Measurements from ENCODE around the gene BCL7B. TPM values are rescaled to one million over a fixed set of nuclear protein-coding genes. Genes with fewer than 3 reads are reported as not detected.
"Not testable (repeated sequence)": the region's sequence is repeated elsewhere in the genome, so short reads cannot be mapped to it uniquely, and the experiment has no call there.

Gene BCL7B
- total RNA-seq, 2 donors from 2014 or later, result 64.7 to 71.6 TPM

GRCh38 chr7:73538510-73538909, 19.0 kb downstream of the BCL7B start:
- H3K27ac Mint-ChIP-seq, result not testable (repeated sequence)

DNA sequence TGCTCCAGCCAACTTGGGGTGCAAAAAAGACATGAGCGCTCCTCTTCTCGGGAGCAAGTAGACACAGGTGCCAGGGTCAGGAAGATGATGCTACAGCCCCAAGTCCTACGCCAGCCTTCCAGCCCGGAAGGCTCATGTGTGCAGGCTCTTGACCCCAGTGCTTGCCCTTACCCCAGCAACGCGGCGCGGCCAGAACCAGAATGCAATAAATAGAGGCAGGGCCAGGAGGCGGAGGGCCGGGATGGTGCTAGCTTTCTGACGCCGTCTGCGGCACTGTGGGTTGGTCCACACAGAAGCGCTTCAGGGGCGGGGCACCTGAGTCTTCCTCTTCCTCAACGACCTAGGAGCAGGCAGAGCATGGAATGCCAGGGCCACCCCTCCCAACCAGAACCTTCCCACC, 20.4 kb downstream of the BCL7B start:
- H3K36me3 Mint-ChIP-seq (ENCODE audit: insufficient read depth in 2 of 2), result peaks cover 6 to 17% of the 10 kb centered on the region in 2 donors
- H3K27me3 Mint-ChIP-seq (ENCODE audit: low read depth), result no peaks in the 10 kb centered on the region
- H3K27ac Mint-ChIP-seq, result no peak overlapping the region
- no peak overlapping the region for H3K4me3 Mint-ChIP-seq
- no peak for DNase-seq
- no peaks in the 10 kb centered on the region for H3K9me3 Mint-ChIP-seq
- no peaks in the 10 kb centered on the region for H3K4me1 Mint-ChIP-seq (ENCODE audit: low read depth)
- ATAC-seq (replicated peaks in 1 of 2), result no peak

More at GRCh38 chr7:73538510-73538909, 19.0 kb downstream of the BCL7B start:
- H3K4me3 Mint-ChIP-seq; ATAC-seq (replicated peaks in 1 of 2); H3K27me3 Mint-ChIP-seq (ENCODE audit: low read depth); DNase-seq; H3K4me1 Mint-ChIP-seq (ENCODE audit: low read depth); H3K9me3 Mint-ChIP-seq: not testable (repeated sequence)
- peaks cover 6 to 17% of the 10 kb centered on the region in 2 donors for H3K36me3 Mint-ChIP-seq (ENCODE audit: insufficient read depth in 2 of 2)

DNA sequence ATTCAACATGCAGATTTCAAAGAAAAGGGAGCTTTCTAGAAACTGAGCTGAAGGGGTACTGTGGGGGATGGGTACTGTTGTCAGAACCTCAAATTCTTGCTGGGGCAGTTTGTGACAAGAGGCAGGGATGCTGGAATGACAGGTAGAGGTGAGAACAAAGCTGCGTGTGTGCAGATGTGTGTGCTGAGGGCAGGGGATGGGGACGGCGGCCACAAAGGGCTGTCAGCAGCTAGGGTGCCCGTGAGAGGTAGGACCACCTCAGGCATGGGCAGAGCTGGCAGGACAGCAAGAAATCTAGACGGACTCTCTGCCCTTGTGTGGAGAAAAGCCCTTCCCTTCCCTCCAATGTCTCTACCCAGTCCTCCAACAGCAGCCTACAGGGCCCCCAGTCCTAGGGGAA, 21.0 kb downstream of the BCL7B start:
- Mint-ChIP-seq H3K27ac (no peak overlapping the region), H3K9me3 (no peaks in the 10 kb centered on the region)

GRCh38 chr7:73535918-73536317, 21.6 kb downstream of the BCL7B start:
- not testable (repeated sequence) for DNase-seq; H3K27ac Mint-ChIP-seq; H3K9me3 Mint-ChIP-seq; H3K4me1 Mint-ChIP-seq (ENCODE audit: low read depth); H3K4me3 Mint-ChIP-seq; H3K27me3 Mint-ChIP-seq (ENCODE audit: low read depth); ATAC-seq (replicated peaks in 1 of 2)
- peaks cover 5 to 12% of the 10 kb centered on the region in 2 donors for H3K36me3 Mint-ChIP-seq (ENCODE audit: insufficient read depth in 2 of 2)

More for the DNA sequence above, 21.0 kb downstream of the BCL7B start:
- no peak overlapping the region for H3K4me3 Mint-ChIP-seq
- no peaks in the 10 kb centered on the region for H3K4me1 Mint-ChIP-seq (ENCODE audit: low read depth)
- H3K27me3 Mint-ChIP-seq (ENCODE audit: low read depth), result no peaks in the 10 kb centered on the region
- peaks cover 6 to 15% of the 10 kb centered on the region in 2 donors for H3K36me3 Mint-ChIP-seq (ENCODE audit: insufficient read depth in 2 of 2)
- no peak for DNase-seq
- ATAC-seq (replicated peaks in 1 of 2), result no peak

- H3K4me3 Mint-ChIP-seq, result no peak overlapping the region
- H3K27me3 Mint-ChIP-seq (ENCODE audit: low read depth), result no peaks in the 10 kb centered on the region
- H3K36me3 Mint-ChIP-seq (ENCODE audit: insufficient read depth in 2 of 2), result peaks cover 2 to 11% of the 10 kb centered on the region in 2 donors
- no peak overlapping the region for H3K27ac Mint-ChIP-seq
- no peak for DNase-seq
- H3K9me3 Mint-ChIP-seq, result no peaks in the 10 kb centered on the region
- peaks cover under 1% of the 10 kb centered on the region for H3K4me1 Mint-ChIP-seq (ENCODE audit: low read depth)
- ATAC-seq (replicated peaks in 1 of 2), result no peak
Observed at GRCh38 chr7:73533742-73534141, 23.7 kb downstream of the BCL7B start.

GRCh38 chr7:73532224-73532623, 25.3 kb downstream of the BCL7B start:
- H3K4me3 Mint-ChIP-seq, result no peak overlapping the region
- H3K9me3 Mint-ChIP-seq, result no peaks in the 10 kb centered on the region
- ATAC-seq (replicated peaks in 1 of 2), result no peak
- no peak overlapping the region for H3K27ac Mint-ChIP-seq
- peaks cover 2 to 4% of the 10 kb centered on the region in 2 donors for H3K36me3 Mint-ChIP-seq (ENCODE audit: insufficient read depth in 2 of 2)
- H3K4me1 Mint-ChIP-seq (ENCODE audit: low read depth), result peaks cover 15% of the 10 kb centered on the region
- no peaks in the 10 kb centered on the region for H3K27me3 Mint-ChIP-seq (ENCODE audit: low read depth)
- no peak for DNase-seq

GRCh38 chr7:73530800-73531199, 26.7 kb downstream of the BCL7B start:
- Mint-ChIP-seq H3K36me3 (ENCODE audit: insufficient read depth in 2 of 2) (no peaks in the 10 kb centered on the region), H3K9me3 (no peaks in the 10 kb centered on the region)

DNA sequence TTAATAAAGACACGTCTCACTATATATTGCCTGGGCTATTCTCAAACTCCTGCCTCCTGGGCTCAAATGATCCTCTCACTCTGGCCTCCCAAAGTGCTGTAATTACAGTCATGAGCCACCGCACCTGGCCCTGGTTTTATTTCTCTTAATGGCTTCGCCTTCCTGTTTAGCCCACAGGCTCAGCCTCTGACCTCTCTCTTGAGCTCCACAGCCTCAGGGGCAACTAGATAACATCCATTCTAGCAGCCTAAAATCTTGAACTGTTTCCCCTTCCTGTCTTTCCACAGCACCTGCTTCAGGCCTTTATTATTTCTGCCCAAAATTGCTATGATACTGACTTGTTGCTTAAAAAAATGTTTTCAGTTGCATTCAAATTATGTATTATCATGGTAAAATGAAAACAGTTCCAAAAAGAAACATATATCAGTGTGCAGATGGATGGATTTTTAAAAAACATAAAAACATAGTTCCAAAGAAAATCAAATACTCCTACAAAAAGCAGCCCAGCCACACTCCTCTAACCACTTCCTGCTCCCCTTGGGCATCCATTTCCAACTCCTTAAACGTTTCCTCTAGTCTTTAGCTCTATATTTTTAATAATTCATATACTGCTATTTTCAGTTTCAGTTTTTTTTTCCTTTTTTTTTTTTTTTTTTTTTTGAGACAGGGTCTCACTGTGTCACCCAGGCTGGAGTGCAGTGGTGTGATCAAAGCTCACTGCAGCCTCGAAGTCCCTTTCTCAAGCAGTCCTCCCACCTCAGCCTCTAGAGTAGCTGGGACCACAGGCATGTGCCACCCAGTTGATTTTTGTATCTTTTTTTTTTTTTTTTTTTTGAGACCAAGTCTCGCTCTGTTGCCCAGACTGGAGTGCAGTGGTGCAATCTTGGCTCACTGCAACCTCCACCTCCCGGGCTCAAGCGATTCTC, 30.3 kb downstream of the BCL7B start:
- DNase-seq (no peak), ATAC-seq (replicated peaks in 1 of 2) (no peak)
- Mint-ChIP-seq H3K36me3 (ENCODE audit: insufficient read depth in 2 of 2) (peaks cover 0 to 1% of the 10 kb centered on the region in 2 donors), H3K4me1 (ENCODE audit: low read depth) (peaks cover 44% of the 10 kb centered on the region), H3K27me3 (ENCODE audit: low read depth) (no peaks in the 10 kb centered on the region), H3K9me3 (no peaks in the 10 kb centered on the region), H3K4me3 (peak overlapping the region; percentile 52 to 81), H3K27ac (peak overlapping the region; percentile 98)

More at GRCh38 chr7:73530800-73531199, 26.7 kb downstream of the BCL7B start:
- Mint-ChIP-seq H3K4me1 (ENCODE audit: low read depth) (peaks cover 22% of the 10 kb centered on the region), H3K27ac (no peak overlapping the region), H3K27me3 (ENCODE audit: low read depth) (no peaks in the 10 kb centered on the region), H3K4me3 (no peak overlapping the region)
- DNase-seq (no peak), ATAC-seq (replicated peaks in 1 of 2) (no peak)

DNA sequence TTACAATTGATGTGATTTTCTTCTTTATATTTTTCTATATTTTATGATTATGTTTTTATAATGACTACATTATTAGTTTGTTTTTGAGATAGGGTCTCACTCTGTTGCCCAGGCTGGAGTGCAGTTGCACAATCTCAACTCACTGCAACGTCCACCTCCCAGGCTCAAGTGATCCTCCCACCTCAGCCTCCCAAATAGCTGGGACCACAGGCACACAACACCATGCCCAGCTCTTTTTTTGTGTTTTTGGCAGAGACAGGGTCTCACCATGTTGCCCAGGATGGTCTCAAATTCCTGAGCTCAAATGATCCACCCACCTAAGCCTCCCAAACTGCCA, 31.4 kb downstream of the BCL7B start:
- peak overlapping the region in 1 of 2 donors; percentile 82 for H3K4me3 Mint-ChIP-seq
- ATAC-seq (replicated peaks in 1 of 2); DNase-seq; H3K36me3 Mint-ChIP-seq (ENCODE audit: insufficient read depth in 2 of 2); H3K9me3 Mint-ChIP-seq; H3K27ac Mint-ChIP-seq; H3K27me3 Mint-ChIP-seq (ENCODE audit: low read depth): not testable (repeated sequence)
- peaks cover 44% of the 10 kb centered on the region for H3K4me1 Mint-ChIP-seq (ENCODE audit: low read depth)

GRCh38 chr7:73522105-73522872, 35.2 kb downstream of the BCL7B start, which contains the start of gene BAZ1B:
Gene BAZ1B (minus strand): TSS chr7:73522293. CDS start chr7:73521933, 360 bp downstream.
- Mint-ChIP-seq H3K4me1 (ENCODE audit: low read depth) (peaks cover 63% of the 10 kb centered on the region), H3K36me3 (ENCODE audit: insufficient read depth in 2 of 2) (peaks cover 13 to 28% of the 10 kb centered on the region in 2 donors)
- DNase-seq, result peak; percentile 97

GRCh38 chr7:73521636-73522104, 35.8 kb downstream of the BCL7B start:
- peak overlapping the region; percentile 65 to 91 for H3K4me3 Mint-ChIP-seq
- ATAC-seq (replicated peaks in 1 of 2), result peak; percentile 57 to 63
- peaks cover 16 to 32% of the 10 kb centered on the region in 2 donors for H3K36me3 Mint-ChIP-seq (ENCODE audit: insufficient read depth in 2 of 2)
- H3K9me3 Mint-ChIP-seq, result no peaks in the 10 kb centered on the region
- peak in 1 of 2 donors; percentile 67 for DNase-seq
- H3K27me3 Mint-ChIP-seq (ENCODE audit: low read depth), result no peaks in the 10 kb centered on the region
- peaks cover 60% of the 10 kb centered on the region for H3K4me1 Mint-ChIP-seq (ENCODE audit: low read depth)
- no peak overlapping the region for H3K27ac Mint-ChIP-seq

More at GRCh38 chr7:73522105-73522872, 35.2 kb downstream of the BCL7B start, which contains the start of gene BAZ1B:
- Mint-ChIP-seq H3K27ac (peak within 1 kb of the TSS; percentile 93), H3K27me3 (ENCODE audit: low read depth) (no peaks in the 10 kb centered on the region), H3K9me3 (no peaks in the 10 kb centered on the region), H3K4me3 (peak within 1 kb of the TSS; percentile 89 to 91)
- peak; percentile 93 to 94 for ATAC-seq (replicated peaks in 1 of 2)

GRCh38 chr7:73520673-73521635, 36.5 kb downstream of the BCL7B start:
- no peak for DNase-seq
- Mint-ChIP-seq H3K27ac (peak overlapping the region; percentile 93), H3K4me1 (ENCODE audit: low read depth) (peaks cover 59% of the 10 kb centered on the region), H3K27me3 (ENCODE audit: low read depth) (no peaks in the 10 kb centered on the region), H3K36me3 (ENCODE audit: insufficient read depth in 2 of 2) (peaks cover 16 to 32% of the 10 kb centered on the region in 2 donors), H3K4me3 (peak overlapping the region; percentile 89 to 90), H3K9me3 (no peaks in the 10 kb centered on the region)
- ATAC-seq (replicated peaks in 1 of 2), result no peak

Data from activated T-cell treated with anti-CD3 and anti-CD28 coated beads, Interleukin-2, amount 50 U/mL, for 72 hours (primary cell).